BJ (cell line): ENCODE results near the gene HEXIM1. TPM values are rescaled to one million over a fixed set of nuclear protein-coding genes. Genes with fewer than 3 reads are reported as not detected.

Experiments
- CTCF ChIA-PET: fragments of 350-600 bp; formaldehyde crosslinking; extraction: SDS; loops from one replicate; lab custom pipeline; 2021; ENCODE audit warnings: antibody characterized with exemption, inconsistent platforms; lab: Yijun Ruan, JAX
- POLR2A ChIA-PET: fragments of 300-600 bp; sonication (Branson Sonifier 250); formaldehyde crosslinking; extraction: SDS; loops from one replicate; lab custom pipeline; 2021; ENCODE audit warnings: antibody characterized with exemption; lab: Charles Lee
- DNase-seq: peaks from one replicate; pipeline ENCODE4 v3.0.0-alpha.2; 2011; ENCODE audit warnings: low read depth
- H3K27me3 ChIP-seq: 2 replicates; pipeline ENCODE4 v1.6.0; 2011; ENCODE audit warnings: low read length; ENCODE audit not compliant: control insufficient read depth, insufficient read depth
- H3K36me3 ChIP-seq: 2 replicates; pipeline ENCODE4 v1.5.1; 2011; ENCODE audit warnings: low read length; ENCODE audit not compliant: control insufficient read depth, insufficient read depth
- H3K4me3 ChIP-seq: 2 replicates; pipeline ENCODE4 v1.5.1; 2011; ENCODE audit warnings: low read depth, mild to moderate bottlenecking, control low read depth, low read length
- CTCF ChIP-seq: IDR thresholded peaks from 2 replicates; pipeline ENCODE4 v1.5.1; 2011; ENCODE audit warnings: low read depth, mild to moderate bottlenecking, control low read depth, inconsistent platforms, low read length, moderate library complexity; ENCODE audit not compliant: insufficient read depth
- polyA plus RNA-seq: library from polyadenylated mRNA; depleted of rRNA; stranded (reverse); fragments of >200 nt; gene quantifications from 2 replicates; pipeline ENCODE4 v1.2.3, GENCODE V29; 2011

The HEXIM1 gene
- polyA plus RNA-seq, 1 experiment: 16.0 TPM

GRCh38 chr17:45132572-45133463, 15.5 kb upstream of the HEXIM1 start:
- Histone ChIP-seq H3K36me3 (no peaks in the 10 kb centered on the region), H3K4me3 (peak overlapping the region; percentile 66), H3K27me3 (no peaks in the 10 kb centered on the region)
- TF ChIP-seq CTCF: peak; percentile 94
- ChIA-PET POLR2A (no interaction called here), CTCF (interaction anchor here (0.6 to 7.3 kb wide), 27 partner anchors 9 to 1057 kb away, joined by 3 to 131 read pairs (median 4); partner anchors contain the start of gene HEXIM1)
- no peak for DNase-seq

- TF ChIP-seq CTCF: peak; percentile 100
- H3K4me3 ChIP-seq: peak within 1 kb of the TSS; percentile 83
- no peaks in the 10 kb centered on the region for H3K36me3 ChIP-seq
- ChIA-PET CTCF (interaction anchor here (0.6 to 7.3 kb wide), 91 partner anchors 9 to 363 kb away, joined by 3 to 204 read pairs (median 6); partner anchors contain the start of genes DCAKD, EFTUD2, FMNL1 and HEXIM1), POLR2A (interaction anchor here (0.6 kb wide), 3 partner anchors 8 to 17 kb away, joined by 3 to 10 read pairs (median 7); partner anchors contain the start of gene HEXIM1)
- no peaks in the 10 kb centered on the region for H3K27me3 ChIP-seq
- peak; percentile 79 for DNase-seq
These were observed 12.9 kb upstream of the HEXIM1 start, which contains the start of gene ACBD4 for GRCh38 chr17:45135192-45135977. Gene ACBD4, plus strand, starts transcription at chr17:45135687. Its CDS starts 458 bp downstream, at chr17:45136145.

GRCh38 chr17:45135978-45136791, 12.1 kb upstream of the HEXIM1 start:
- TF ChIP-seq CTCF: no peak
- POLR2A ChIA-PET: interaction anchor here (0.6 kb wide), 3 partner anchors 7 to 16 kb away, joined by 3 to 10 read pairs (median 7); partner anchors contain the start of gene HEXIM1

GRCh38 chr17:45136846-45137560, 11.3 kb upstream of the HEXIM1 start:
- ChIA-PET POLR2A (no interaction called here), CTCF (interaction anchor here (2.1 to 7.3 kb wide), 7 partner anchors 13 to 83 kb away, joined by 9 to 204 read pairs (median 25); partner anchors contain the start of genes FMNL1, HEXIM1 and HEXIM2)
- H3K4me3 ChIP-seq: no peak overlapping the region
- no peaks in the 10 kb centered on the region for H3K36me3 ChIP-seq
- H3K27me3 ChIP-seq: no peaks in the 10 kb centered on the region
- TF ChIP-seq CTCF: no peak
- DNase-seq: no peak

More at GRCh38 chr17:45135978-45136791, 12.1 kb upstream of the HEXIM1 start:
- no peak for DNase-seq
- CTCF ChIA-PET: interaction anchor here (0.6 to 7.3 kb wide), 87 partner anchors 8 to 364 kb away, joined by 3 to 204 read pairs (median 6); partner anchors contain the start of genes DCAKD, EFTUD2, FMNL1 and HEXIM1
- Histone ChIP-seq H3K27me3 (no peaks in the 10 kb centered on the region), H3K36me3 (no peaks in the 10 kb centered on the region), H3K4me3 (peak overlapping the region; percentile 83)
